Measurements from ENCODE around the gene TRHDE.

The TRHDE gene

GRCh38 chr12:72368719-72369422 is 96.7 kb downstream of the TRHDE start:
- no peak for TF ChIP-seq CTCF (IDR thresholded peaks at IDR 0.05; ENCODE audit: low read depth, low read length, missing control alignments)
- DNase-seq (ENCODE audit: extremely low read depth, low read depth), result no peak

GRCh38 chr12:72369423-72369959 is 97.3 kb downstream of the TRHDE start:
- H3K4me3 ChIP-seq (replicated peaks; ENCODE audit: low read depth, low read length), result no peak overlapping the region
- no peak for TF ChIP-seq CTCF (IDR thresholded peaks at IDR 0.05; ENCODE audit: low read depth, low read length, missing control alignments)
- DNase-seq (ENCODE audit: extremely low read depth, low read depth), result no peak

More at GRCh38 chr12:72368719-72369422, 96.7 kb downstream of the TRHDE start:
- H3K4me3 ChIP-seq (replicated peaks; ENCODE audit: low read depth, low read length), result no peak overlapping the region

GRCh38 chr12:72380441-72380840 is 108.3 kb downstream of the TRHDE start:
- DNase-seq (ENCODE audit: extremely low read depth, low read depth), result no peak
- H3K4me3 ChIP-seq (replicated peaks; ENCODE audit: low read depth, low read length), result no peak overlapping the region
- no peak for TF ChIP-seq CTCF (IDR thresholded peaks at IDR 0.05; ENCODE audit: low read depth, low read length, missing control alignments)

- DNase-seq (ENCODE audit: extremely low read depth, low read depth), result no peak
- H3K4me3 ChIP-seq (replicated peaks; ENCODE audit: low read depth, low read length), result no peak overlapping the region
- TF ChIP-seq CTCF (IDR thresholded peaks at IDR 0.05; ENCODE audit: low read depth, low read length, missing control alignments), result no peak
Measured at GRCh38 chr12:72388322-72388721, 116.2 kb downstream of the TRHDE start.

GRCh38 chr12:72390146-72390545 is 118.0 kb downstream of the TRHDE start:
- no peak for TF ChIP-seq CTCF (IDR thresholded peaks at IDR 0.05; ENCODE audit: low read depth, low read length, missing control alignments)
- peak; percentile 9 for DNase-seq (ENCODE audit: extremely low read depth, low read depth)
- H3K4me3 ChIP-seq (replicated peaks; ENCODE audit: low read depth, low read length), result no peak overlapping the region

GRCh38 chr12:72406111-72406510 is 133.9 kb downstream of the TRHDE start:
- no peak overlapping the region for H3K4me3 ChIP-seq (replicated peaks; ENCODE audit: low read depth, low read length)
- DNase-seq (ENCODE audit: extremely low read depth, low read depth), result no peak
- no peak for TF ChIP-seq CTCF (IDR thresholded peaks at IDR 0.05; ENCODE audit: low read depth, low read length, missing control alignments)
